Fibroblast of the aortic adventitia (primary cell): ENCODE data around the gene SMIM35. TPM values are rescaled to one million over a fixed set of nuclear protein-coding genes. Genes with fewer than 3 reads are reported as not detected.

Source experiments
- DNase-seq: peaks from one replicate; pipeline ENCODE4 v3.0.0-alpha.2; 2010; ENCODE audit warnings: low read depth
- H3K4me3 ChIP-seq: 2 replicates; pipeline ENCODE4 v1.5.1; 2011; ENCODE audit warnings: low read depth, mild to moderate bottlenecking, control low read depth, low read length, moderate library complexity
- total RNA-seq: library from RNA; depleted of rRNA; stranded (reverse); fragments of >200 nt; gene quantifications from 2 replicates; pipeline ENCODE4 v1.2.3, GENCODE V29; 2012; ENCODE audit warnings: low replicate concordance
- TF ChIP-seq, protein P1 (sequence below): IDR thresholded peaks from 2 replicates; pipeline ENCODE4 v1.5.1; 2011; ENCODE audit warnings: mild to moderate bottlenecking, low read length, control low read depth, inconsistent platforms; ENCODE audit not compliant: insufficient read depth

The SMIM35 gene
- total RNA-seq, 1 donor = not detected

DNA sequence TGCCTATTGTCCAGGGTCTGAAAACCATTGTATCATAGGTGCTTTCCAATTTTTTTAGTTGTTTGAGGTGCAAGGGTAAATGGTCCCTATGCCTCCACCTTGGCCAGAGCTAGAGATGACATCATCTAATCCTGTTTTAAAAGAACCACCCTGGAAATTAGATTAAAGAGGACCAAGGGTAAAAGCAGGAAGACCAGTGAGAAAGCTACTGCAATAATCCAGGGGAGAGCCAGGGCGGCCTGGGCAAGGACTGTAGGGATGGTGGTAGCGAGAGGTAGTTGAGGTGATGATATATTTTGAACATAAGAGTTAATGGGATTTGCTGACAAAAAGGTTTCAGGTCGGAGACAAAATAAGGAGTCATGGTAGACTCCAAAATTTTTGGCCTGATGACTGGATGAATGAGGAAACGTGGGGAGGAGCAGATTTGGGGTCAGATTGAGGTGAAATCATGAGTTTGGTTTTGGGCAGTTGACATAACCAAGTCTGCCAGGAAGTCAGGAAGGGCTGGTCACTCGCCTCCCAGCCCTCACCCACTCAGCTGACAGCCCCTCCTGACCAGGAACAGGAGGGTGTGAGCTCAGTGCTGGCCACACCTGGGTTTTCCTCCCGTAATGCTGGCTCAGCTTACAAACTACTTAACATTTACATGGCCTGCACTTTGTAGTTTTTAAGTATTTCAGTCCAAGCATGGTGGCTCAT is 42.9 kb upstream of the SMIM35 start:
- H3K4me3 ChIP-seq = no peak overlapping the region
- TF ChIP-seq, protein P1, sequence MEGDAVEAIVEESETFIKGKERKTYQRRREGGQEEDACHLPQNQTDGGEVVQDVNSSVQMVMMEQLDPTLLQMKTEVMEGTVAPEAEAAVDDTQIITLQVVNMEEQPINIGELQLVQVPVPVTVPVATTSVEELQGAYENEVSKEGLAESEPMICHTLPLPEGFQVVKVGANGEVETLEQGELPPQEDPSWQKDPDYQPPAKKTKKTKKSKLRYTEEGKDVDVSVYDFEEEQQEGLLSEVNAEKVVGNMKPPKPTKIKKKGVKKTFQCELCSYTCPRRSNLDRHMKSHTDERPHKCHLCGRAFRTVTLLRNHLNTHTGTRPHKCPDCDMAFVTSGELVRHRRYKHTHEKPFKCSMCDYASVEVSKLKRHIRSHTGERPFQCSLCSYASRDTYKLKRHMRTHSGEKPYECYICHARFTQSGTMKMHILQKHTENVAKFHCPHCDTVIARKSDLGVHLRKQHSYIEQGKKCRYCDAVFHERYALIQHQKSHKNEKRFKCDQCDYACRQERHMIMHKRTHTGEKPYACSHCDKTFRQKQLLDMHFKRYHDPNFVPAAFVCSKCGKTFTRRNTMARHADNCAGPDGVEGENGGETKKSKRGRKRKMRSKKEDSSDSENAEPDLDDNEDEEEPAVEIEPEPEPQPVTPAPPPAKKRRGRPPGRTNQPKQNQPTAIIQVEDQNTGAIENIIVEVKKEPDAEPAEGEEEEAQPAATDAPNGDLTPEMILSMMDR = no peak
- peak; percentile 3 for DNase-seq

DNA sequence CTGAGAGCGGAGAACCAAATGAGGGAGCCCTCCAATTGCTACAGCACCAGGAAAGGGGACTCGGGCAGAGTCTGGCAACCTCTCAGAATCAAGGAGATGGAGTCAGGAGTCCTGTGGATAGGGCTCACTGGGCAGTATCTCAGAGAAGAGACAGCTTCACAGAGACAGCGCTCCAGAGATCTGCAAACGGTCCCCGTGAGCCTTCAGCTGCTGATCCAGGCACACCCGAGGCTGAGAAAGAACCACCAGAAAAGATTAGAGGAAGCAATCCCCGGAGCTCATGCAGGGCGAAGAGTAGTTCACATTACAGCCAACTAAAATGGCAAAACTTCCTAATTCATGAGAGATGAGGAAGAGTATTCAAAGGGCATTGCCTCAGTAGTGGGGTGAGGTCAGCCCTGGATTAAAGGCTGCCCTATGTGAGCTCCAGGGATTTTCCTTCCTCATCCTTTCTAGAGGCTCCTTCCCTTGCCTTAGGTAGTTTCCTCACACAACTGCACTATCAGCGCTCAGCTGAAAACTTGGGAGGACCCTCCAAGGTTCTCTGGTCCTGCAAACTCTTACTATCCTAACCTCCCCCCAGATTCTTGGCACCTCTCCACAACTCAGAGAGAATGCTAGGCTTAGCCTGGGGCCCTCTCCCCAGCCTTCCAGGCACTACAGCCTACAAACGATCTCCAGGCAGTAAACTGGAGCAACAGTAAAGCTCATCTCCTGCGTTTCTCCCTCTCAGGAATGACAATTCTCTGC is 42.1 kb upstream of the SMIM35 start:
- TF ChIP-seq, protein P1 = no peak
- H3K4me3 ChIP-seq = no peak overlapping the region
- no peak for DNase-seq

DNA sequence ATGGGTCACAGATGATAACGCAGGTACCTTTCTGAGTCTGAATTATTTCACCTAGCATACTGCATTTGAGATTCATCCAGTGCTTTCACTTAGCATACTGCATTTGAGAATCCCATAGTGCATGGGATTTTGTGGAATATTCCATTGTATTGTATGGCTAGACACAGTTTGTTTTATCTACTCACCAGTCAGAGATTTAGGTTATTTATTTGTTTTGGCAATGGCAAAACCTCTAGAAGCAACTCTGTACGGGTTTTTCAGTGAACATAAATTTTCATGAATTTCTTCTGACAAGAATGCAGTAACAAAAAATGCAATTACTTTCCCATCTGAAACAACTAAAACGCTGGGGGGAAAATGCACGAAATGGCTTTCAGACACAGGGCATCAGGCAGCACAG is 41.5 kb upstream of the SMIM35 start:
- peak; percentile 8 for DNase-seq
- TF ChIP-seq, protein P1 = no peak
- H3K4me3 ChIP-seq = no peak overlapping the region

DNA sequence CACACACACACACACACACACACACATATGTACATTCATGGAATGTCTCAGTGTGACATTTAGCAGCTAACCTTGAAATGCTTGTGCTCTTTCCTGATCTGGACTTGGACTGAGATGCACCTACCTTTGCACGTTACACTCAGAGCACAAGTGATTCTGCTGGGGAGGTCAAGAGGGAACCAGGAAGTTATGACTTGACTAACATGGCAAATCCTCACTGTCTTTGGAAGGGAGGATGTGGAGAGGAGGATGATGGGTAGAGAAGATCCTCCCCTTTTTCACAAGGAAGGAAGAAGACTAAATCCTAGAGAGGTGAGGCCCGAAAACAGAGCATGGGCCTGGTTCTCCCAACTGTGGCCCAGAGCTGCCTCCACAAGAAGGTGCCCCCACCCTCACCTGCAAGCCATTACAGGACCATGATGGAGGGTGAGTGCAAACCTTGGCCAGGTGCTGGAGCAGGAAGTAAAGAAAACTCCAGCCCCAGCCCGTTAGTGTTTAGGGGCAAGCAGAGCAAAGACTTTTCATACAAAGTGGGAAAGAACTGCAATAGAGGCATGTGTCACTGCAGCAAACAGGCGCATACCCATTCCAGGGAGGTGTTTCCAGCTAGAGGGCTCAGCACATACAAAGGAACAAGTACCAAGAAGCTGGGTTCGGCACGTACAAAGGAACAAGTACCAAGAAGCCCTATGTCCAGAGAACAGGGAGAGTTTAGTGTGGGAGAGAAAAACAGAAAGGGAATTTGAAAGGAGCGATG is 39.5 kb upstream of the SMIM35 start:
- DNase-seq = no peak
- TF ChIP-seq, protein P1 = no peak
- H3K4me3 ChIP-seq = no peak overlapping the region

DNA sequence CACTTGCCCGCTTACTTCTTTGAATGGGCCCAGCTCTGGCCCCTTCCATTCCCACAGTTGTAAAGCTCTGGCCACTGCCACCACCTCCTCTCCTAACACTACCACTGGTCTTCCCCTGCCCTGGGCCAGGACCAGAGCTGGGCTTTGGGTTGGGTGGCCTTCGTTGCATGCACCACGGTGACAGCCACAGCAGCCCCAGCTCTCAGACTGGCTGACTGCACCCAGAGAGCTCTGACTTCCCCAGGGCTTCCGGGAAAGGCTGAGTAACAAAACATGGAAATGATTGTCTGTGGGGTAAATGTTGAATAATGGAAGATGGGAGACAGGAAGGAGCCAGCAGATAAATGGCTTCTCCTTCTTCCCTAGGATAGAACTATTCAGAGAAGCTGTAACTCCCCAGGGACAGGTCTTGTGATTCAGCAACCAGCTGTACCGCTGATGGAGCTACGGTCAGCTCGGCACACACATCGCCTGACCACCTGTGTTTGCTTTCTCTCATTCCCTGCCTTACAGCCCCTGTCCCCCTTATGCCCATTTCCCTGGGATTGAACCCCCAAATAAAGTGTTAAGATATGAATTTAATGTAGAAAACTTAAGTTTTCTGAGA is 38.3 kb upstream of the SMIM35 start:
- TF ChIP-seq, protein P1 = no peak

DNA sequence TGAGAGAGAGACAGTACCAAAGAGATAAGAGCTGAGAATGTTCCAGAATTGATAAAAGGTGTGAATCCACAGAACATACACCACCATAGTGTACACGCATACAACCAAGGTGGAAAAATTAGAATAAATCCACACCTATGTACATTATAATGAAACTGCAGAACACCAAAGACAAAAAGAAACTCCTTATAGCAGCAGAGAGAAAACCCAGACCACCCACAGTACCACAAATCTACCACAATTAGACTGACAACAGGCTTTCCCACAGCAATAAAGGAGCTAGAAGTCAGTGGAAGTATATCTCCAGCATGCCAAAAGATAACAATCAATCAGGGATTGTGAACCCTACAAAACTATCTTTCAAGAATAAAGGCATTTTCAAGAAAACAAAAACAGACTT is 34.0 kb upstream of the SMIM35 start:
- DNase-seq = no peak
- TF ChIP-seq, protein P1 = no peak
- H3K4me3 ChIP-seq = no peak overlapping the region

More for the DNA sequence above, 38.3 kb upstream of the SMIM35 start:
- H3K4me3 ChIP-seq = no peak overlapping the region
- DNase-seq = no peak
